SK-N-SH (cell line): Measurements from ENCODE around the gene STXBP1. TPM values are rescaled to one million over a fixed set of nuclear protein-coding genes. Genes with fewer than 3 reads are reported as not detected.

ENCODE experiments used
- CTCF ChIA-PET: fragments of 300-600, 350-600 bp; formaldehyde crosslinking; extraction: SDS; loops from one replicate; lab custom pipeline; 2021; lab: Yijun Ruan, JAX
- POLR2A ChIA-PET: fragments of 350-600 bp; sonication (Branson Sonifier 250); formaldehyde crosslinking; extraction: SDS; loops from one replicate; lab custom pipeline; 2020; ENCODE audit warnings: antibody characterized with exemption, inconsistent platforms; lab: Yijun Ruan, JAX
- DNase-seq: peaks from one replicate; pipeline ENCODE4 v3.0.0; 2012
- H2AFZ ChIP-seq: fragments of 200-600 bp; sonication (generic); 2 replicates; pipeline ENCODE4 v1.8.1; 2016; ENCODE audit warnings: antibody characterized with exemption, mild to moderate bottlenecking, low read depth
- H3F3A ChIP-seq: fragments of 200-600 bp; sonication (generic); replicated peaks from 2 replicates; pipeline ENCODE3; 2016; ENCODE audit warnings: antibody characterized with exemption, mild to moderate bottlenecking; ENCODE audit not compliant: insufficient read depth
- H3K27ac ChIP-seq, 2 experiments: fragments of 200-500 bp in 1 of 2; fragments of 200-600 bp in 1 of 2; sonication (Bioruptor generic) in 1 of 2; sonication (generic), shearing (Covaris generic) in 1 of 2; 2 replicates each; pipeline versions ENCODE4 v1.5.1 to v1.6.1; 2014 to 2016; ENCODE audit warnings: low read depth in 2 of 2, inconsistent platforms in 1 of 2, low read length in 1 of 2, mild to moderate bottlenecking in 1 of 2, mixed read lengths in 1 of 2
- H3K27me3 ChIP-seq: fragments of 200-600 bp; sonication (generic), shearing (Covaris generic); 2 replicates; pipeline ENCODE4 v1.6.1; 2016; ENCODE audit warnings: mixed run types; ENCODE audit not compliant: insufficient read depth
- H3K36me3 ChIP-seq, 2 experiments: fragments of 200-500 bp in 1 of 2; fragments of 200-600 bp in 1 of 2; sonication (Bioruptor generic) in 1 of 2; sonication (generic) in 1 of 2; replicated peaks in 1 of 2; 2 replicates each; pipeline versions ENCODE3 to v1.5.1; 2014 to 2016; ENCODE audit warnings: low read length in 1 of 2, mild to moderate bottlenecking in 1 of 2; ENCODE audit not compliant: insufficient read depth in 2 of 2, control insufficient read depth in 1 of 2
- H3K4me1 ChIP-seq, 2 experiments: fragments of 200-500 bp in 1 of 2; fragments of 200-600 bp in 1 of 2; sonication (Bioruptor generic) in 1 of 2; sonication (generic), shearing (Covaris generic) in 1 of 2; 2 replicates each; pipeline versions ENCODE4 v1.5.1 to v1.6.1; 2014 to 2016; ENCODE audit warnings: low read depth in 1 of 2, low read length in 1 of 2, mixed run types in 1 of 2; ENCODE audit not compliant: insufficient read depth in 2 of 2, control insufficient read depth in 1 of 2
- H3K4me2 ChIP-seq: fragments of 200-600 bp; sonication (generic), shearing (Covaris generic); 2 replicates; pipeline ENCODE4 v1.6.1; 2017; ENCODE audit warnings: mixed run types
- H3K4me3 ChIP-seq, 2 experiments: fragments of 200-500 bp in 1 of 2; fragments of 200-600 bp in 1 of 2; sonication (Bioruptor generic) in 1 of 2; sonication (generic), shearing (Covaris generic) in 1 of 2; 2 replicates each; pipeline versions ENCODE4 v1.5.1 to v1.8.1; 2014 to 2016; ENCODE audit warnings: low read depth in 2 of 2, inconsistent platforms in 1 of 2, low read length in 1 of 2, mild to moderate bottlenecking in 1 of 2, mixed read lengths in 1 of 2, moderate library complexity in 1 of 2
- H3K79me2 ChIP-seq: fragments of 200-600 bp; sonication (generic); 2 replicates; pipeline ENCODE4 v1.8.1; 2017; ENCODE audit warnings: mild to moderate bottlenecking; ENCODE audit not compliant: insufficient read depth
- H3K9ac ChIP-seq: fragments of 200-600 bp; sonication (generic); 2 replicates; pipeline ENCODE4 v1.6.1; 2017; ENCODE audit warnings: mixed run types
- H3K9me2 ChIP-seq: fragments of 200-600 bp; sonication (generic); 2 replicates; pipeline ENCODE4 v1.6.1; 2017; ENCODE audit warnings: mixed run types
- H3K9me3 ChIP-seq: fragments of 200-600 bp; sonication (generic); 2 replicates; pipeline ENCODE4 v1.6.1; 2017; ENCODE audit warnings: mixed run types, mild to moderate bottlenecking, moderate library complexity
- H4K20me1 ChIP-seq: fragments of 200-600 bp; sonication (generic); 2 replicates; pipeline ENCODE4 v1.6.1; 2017; ENCODE audit warnings: mild to moderate bottlenecking, mixed run types; ENCODE audit not compliant: insufficient read depth
- CHD2 ChIP-seq: fragments of 150-350 bp; IDR thresholded peaks from 2 replicates; pipeline ENCODE4 v1.6.1; 2018; ENCODE audit warnings: low read length; ENCODE audit not compliant: partially characterized antibody
- CTCF ChIP-seq: fragments of 200-600 bp; sonication (generic); IDR thresholded peaks from 2 replicates; pipeline ENCODE4 v1.6.1; 2017; ENCODE audit warnings: antibody characterized with exemption, mild to moderate bottlenecking, moderate library complexity
- ELF1 ChIP-seq: IDR thresholded peaks from 2 replicates; pipeline ENCODE4 v1.4.0; 2012
- FOXJ3 ChIP-seq: sonication (generic); formaldehyde crosslinking; IDR thresholded peaks from 2 replicates; pipeline ENCODE4 v1.5.1; 2020; ENCODE audit warnings: mild to moderate bottlenecking, missing genetic modification reagents
- GABPA ChIP-seq: IDR thresholded peaks from 2 replicates; pipeline ENCODE4 v1.4.0; 2012; ENCODE audit warnings: low read depth, mild to moderate bottlenecking
- GATA2 ChIP-seq: sonication (generic); formaldehyde crosslinking; IDR thresholded peaks from 2 replicates; pipeline ENCODE4 v1.5.0; 2020; ENCODE audit warnings: mild to moderate bottlenecking, missing genetic modification reagents
- IRF3 ChIP-seq: fragments of 150-350 bp; IDR thresholded peaks from 2 replicates; pipeline ENCODE4 v1.6.1; 2016; ENCODE audit warnings: mild to moderate bottlenecking, low read depth, low read length
- MXI1 ChIP-seq: IDR thresholded peaks from 2 replicates; pipeline ENCODE4 v1.6.1; 2012; ENCODE audit warnings: mild to moderate bottlenecking, low read depth, low read length, improper control_type of control experiment
- NFIC ChIP-seq: IDR thresholded peaks from 2 replicates; pipeline ENCODE4 v1.4.0; 2012; ENCODE audit warnings: borderline replicate concordance
- PBX3 ChIP-seq: IDR thresholded peaks from 2 replicates; pipeline ENCODE4; 2012
- RAD21 ChIP-seq: IDR thresholded peaks from 2 replicates; pipeline ENCODE4 v1.6.1; 2012; ENCODE audit warnings: mild to moderate bottlenecking, low read length
- RFX5 ChIP-seq: IDR thresholded peaks from 2 replicates; pipeline ENCODE4 v1.6.1; 2012; ENCODE audit warnings: mild to moderate bottlenecking, improper control_type of control experiment, low read length
- TAF1 ChIP-seq: IDR thresholded peaks from 2 replicates; pipeline ENCODE4 v1.6.1; 2012; ENCODE audit warnings: low read depth, mild to moderate bottlenecking, low read length, moderate library complexity, borderline replicate concordance
- WGBS: methylation state at CpG from one replicate; pipeline ENCODE4 v1.1.6; 2017; ENCODE audit warnings: low lambda C conversion rate; 5-methylcytosine and 5-hydroxymethylcytosine counted together
- polyA plus RNA-seq, 3 experiments: library from polyadenylated mRNA; depleted of rRNA; stranded (reverse); fragments of >200 nt; gene quantifications; 2 replicates each; pipeline ENCODE4 v1.2.3, GENCODE V29; 2012
- TF ChIP-seq, protein P1 (sequence below): IDR thresholded peaks from 2 replicates; pipeline ENCODE4 v1.4.0; 2012; ENCODE audit warnings: low read depth

Gene STXBP1
- polyA plus RNA-seq, 1 of the 3 experiments (the other 2 are of a cell fraction) = 44.3 TPM

DNA sequence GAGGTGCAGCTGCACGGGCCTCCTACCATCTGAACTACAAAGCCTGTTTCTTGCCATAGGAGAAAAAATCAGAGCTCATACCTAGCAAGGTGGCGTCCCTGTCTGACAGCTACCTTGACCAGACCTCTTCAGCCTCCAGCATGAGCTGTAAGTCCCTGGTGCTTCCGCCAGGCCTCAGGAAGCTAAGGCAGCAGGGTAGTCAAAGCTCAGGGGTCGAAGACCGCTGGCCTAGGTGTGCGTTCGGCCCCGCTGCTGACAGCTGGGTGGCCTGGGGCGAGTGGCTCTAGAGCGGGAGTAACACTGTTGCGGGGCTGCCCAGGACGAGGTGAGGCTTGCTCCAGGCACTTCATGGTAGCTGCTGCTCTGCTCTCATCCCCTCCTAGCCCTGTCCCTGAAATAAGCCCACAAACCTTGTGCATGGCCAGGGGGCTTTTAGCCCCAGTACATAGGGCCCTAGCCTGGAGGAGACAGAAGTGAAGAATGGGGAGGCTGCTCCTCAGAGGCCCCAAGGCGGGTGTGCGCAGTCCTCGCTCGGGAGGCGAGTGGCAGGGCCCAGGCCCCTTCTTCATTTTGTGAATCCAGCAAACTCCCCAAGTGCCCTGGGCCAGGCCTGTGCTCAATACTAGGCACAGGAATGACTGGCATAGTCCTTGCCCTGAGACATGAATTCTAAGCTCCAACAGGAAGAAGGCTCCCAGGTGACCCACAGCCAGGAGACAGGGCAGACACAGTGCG is 117.6 kb downstream of the STXBP1 start:
- CTCF ChIA-PET = interaction anchor here (0.6 to 10.7 kb wide), 7 partner anchors 73 to 226 kb away, joined by 3 to 226 read pairs (median 5); no protein-coding TSS in a partner anchor
- no peak overlapping the region for H3K27ac ChIP-seq
- peaks cover 0 to 3% of the 10 kb centered on the region in 2 experiments for H3K36me3 ChIP-seq
- H3K9ac ChIP-seq = no peak overlapping the region
- no peaks in the 10 kb centered on the region for H3K9me2 ChIP-seq
- H3K27me3 ChIP-seq = no peaks in the 10 kb centered on the region
- 84% methylated on average over 12 of the region's 18 CpGs for WGBS
- H3F3A ChIP-seq = peaks cover 2% of the 10 kb centered on the region
- POLR2A ChIA-PET = interaction anchor here (0.7 to 0.8 kb wide), 2 partner anchors 14 to 201 kb away, joined by 3 read pairs; partner anchors contain the start of genes PTRH1 and TTC16
- TF ChIP-seq CHD2 = no peak
- no peak for TF ChIP-seq MXI1
- no peak for TF ChIP-seq NFIC
- no peak for TF ChIP-seq FOXJ3 (CRISPR knock-in tag)
- no peak for TF ChIP-seq RFX5
- no peak for TF ChIP-seq GATA2 (CRISPR knock-in tag)
- TF ChIP-seq TAF1 = no peak
- no peak for TF ChIP-seq RAD21
- TF ChIP-seq, protein P1, sequence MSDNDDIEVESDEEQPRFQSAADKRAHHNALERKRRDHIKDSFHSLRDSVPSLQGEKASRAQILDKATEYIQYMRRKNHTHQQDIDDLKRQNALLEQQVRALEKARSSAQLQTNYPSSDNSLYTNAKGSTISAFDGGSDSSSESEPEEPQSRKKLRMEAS = no peak
- TF ChIP-seq CTCF = no peak
- TF ChIP-seq ELF1 = no peak
- no peak for TF ChIP-seq GABPA
- no peak for TF ChIP-seq IRF3
- TF ChIP-seq PBX3 = no peak
- no peak overlapping the region for H2AFZ ChIP-seq
- no peaks in the 10 kb centered on the region for H4K20me1 ChIP-seq
- H3K4me3 ChIP-seq = no peak overlapping the region
- H3K9me3 ChIP-seq = no peaks in the 10 kb centered on the region
- H3K4me1 ChIP-seq = peaks cover 5 to 8% of the 10 kb centered on the region in 2 experiments; a peak in 1 of 4 replicates
- no peak for DNase-seq
- no peak overlapping the region for H3K4me2 ChIP-seq
- no peaks in the 10 kb centered on the region for H3K79me2 ChIP-seq
